ENCODE results near the gene ENO2.

DNA sequence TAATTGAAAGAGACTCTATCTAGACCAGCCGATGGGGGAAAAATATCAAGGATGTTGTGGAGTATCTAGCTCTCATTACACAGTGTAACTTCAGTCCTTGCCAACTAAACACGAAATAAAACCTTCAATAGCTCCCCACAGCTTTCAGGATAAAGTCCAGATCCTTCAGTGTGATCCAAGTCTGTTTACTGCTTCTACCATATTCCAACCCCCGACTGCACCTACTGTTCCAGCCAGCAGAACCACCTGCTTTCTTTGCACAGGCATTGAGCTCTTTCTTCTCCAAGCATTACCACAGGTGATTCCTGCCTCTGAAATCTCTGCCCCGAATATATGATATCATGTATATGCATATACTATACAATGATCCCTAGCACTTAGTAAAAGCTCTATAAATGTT lies 11.9 kb upstream of the ENO2 start:
- TF ChIP-seq POLR2A (IDR thresholded peaks at IDR 0.05; ENCODE audit: low read length), result no peak
- no peak for TF ChIP-seq GATA1 (IDR thresholded peaks at IDR 0.05; ENCODE audit: low read depth, low read length)

Measured in erythroblast (primary cell).